Liver (tissue), 3 donors: ENCODE data around the gene WDR46.

Experiments used
- CTCF ChIP-seq: fragments of 150-350 bp; IDR thresholded peaks from 2 replicates; pipeline ENCODE4 v1.5.1; 2017; ENCODE audit warnings: improper control_type of control experiment, low read depth, low read length; ENCODE audit not compliant: missing input control
- GABPA ChIP-seq, 2 donors: IDR thresholded peaks in 1 of 2; conservative IDR thresholded peaks in 1 of 2; 2 replicates each; pipeline ENCODE4 v1.6.1; 2016; ENCODE audit warnings: antibody characterized with exemption in 2 of 2, mild to moderate bottlenecking in 1 of 2, moderate library complexity in 1 of 2
- JUND ChIP-seq, 2 donors: IDR thresholded peaks; 2 replicates each; pipeline ENCODE4 v1.6.1; 2016; ENCODE audit warnings: antibody characterized with exemption in 2 of 2
- RAD21 ChIP-seq, 2 donors: IDR thresholded peaks; 2 replicates each; pipeline ENCODE4 v1.6.1; 2016; ENCODE audit warnings: antibody characterized with exemption in 2 of 2, mild to moderate bottlenecking in 2 of 2
- RXRA ChIP-seq, 2 donors: IDR thresholded peaks; 2 replicates each; pipeline ENCODE4 v1.6.1; 2017 to 2018; ENCODE audit warnings: antibody characterized with exemption in 2 of 2, mild to moderate bottlenecking in 1 of 2
- SP1 ChIP-seq: IDR thresholded peaks from 2 replicates; pipeline ENCODE4 v1.6.1; 2018; ENCODE audit warnings: antibody characterized with exemption, mild to moderate bottlenecking
- TAF1 ChIP-seq: conservative IDR thresholded peaks from 2 replicates; pipeline ENCODE4 v1.6.1; 2016; ENCODE audit warnings: antibody characterized with exemption, mild to moderate bottlenecking
- TF ChIP-seq, protein P1 (sequence below): IDR thresholded peaks from 2 replicates; pipeline ENCODE4 v1.6.1; 2016; ENCODE audit warnings: antibody characterized with exemption
- TF ChIP-seq, protein P2 (sequence below): IDR thresholded peaks from 2 replicates; pipeline ENCODE4 v1.6.1; 2016; ENCODE audit warnings: antibody characterized with exemption
- donor health status: healthy.
- donor health status: healthy.

DNA sequence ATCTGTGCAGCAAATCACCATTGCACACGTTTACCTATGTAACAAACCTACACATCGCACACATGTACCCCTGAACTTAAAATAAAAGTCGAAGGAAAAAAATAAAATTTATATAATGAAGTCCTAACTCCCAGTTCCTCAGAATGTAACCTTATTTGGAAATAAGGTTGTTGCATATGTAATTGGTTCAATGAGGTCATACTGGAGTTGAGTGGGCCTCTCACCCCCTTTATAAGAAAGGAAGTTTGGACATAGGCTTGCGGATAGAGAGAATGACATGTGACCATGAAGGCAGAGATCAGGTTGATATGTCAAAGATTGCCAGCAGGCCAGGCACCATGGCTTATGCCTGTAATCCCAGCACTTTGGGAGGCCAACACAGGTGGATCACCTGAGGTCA lies 44.6 kb upstream of the WDR46 start:
- TF ChIP-seq GABPA (IDR thresholded peaks at IDR 0.05 in 1 of 2, conservative IDR thresholded peaks at IDR 0.05 in 1 of 2) (no peak), CTCF (no peak), JUND (IDR thresholded peaks at IDR 0.05) (no peak), RAD21 (IDR thresholded peaks at IDR 0.05) (no peak), RXRA (IDR thresholded peaks at IDR 0.05) (no peak), SP1 (no peak), TAF1 (no peak)
- TF ChIP-seq, protein P1, sequence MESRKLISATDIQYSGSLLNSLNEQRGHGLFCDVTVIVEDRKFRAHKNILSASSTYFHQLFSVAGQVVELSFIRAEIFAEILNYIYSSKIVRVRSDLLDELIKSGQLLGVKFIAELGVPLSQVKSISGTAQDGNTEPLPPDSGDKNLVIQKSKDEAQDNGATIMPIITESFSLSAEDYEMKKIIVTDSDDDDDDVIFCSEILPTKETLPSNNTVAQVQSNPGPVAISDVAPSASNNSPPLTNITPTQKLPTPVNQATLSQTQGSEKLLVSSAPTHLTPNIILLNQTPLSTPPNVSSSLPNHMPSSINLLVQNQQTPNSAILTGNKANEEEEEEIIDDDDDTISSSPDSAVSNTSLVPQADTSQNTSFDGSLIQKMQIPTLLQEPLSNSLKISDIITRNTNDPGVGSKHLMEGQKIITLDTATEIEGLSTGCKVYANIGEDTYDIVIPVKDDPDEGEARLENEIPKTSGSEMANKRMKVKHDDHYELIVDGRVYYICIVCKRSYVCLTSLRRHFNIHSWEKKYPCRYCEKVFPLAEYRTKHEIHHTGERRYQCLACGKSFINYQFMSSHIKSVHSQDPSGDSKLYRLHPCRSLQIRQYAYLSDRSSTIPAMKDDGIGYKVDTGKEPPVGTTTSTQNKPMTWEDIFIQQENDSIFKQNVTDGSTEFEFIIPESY, result no peak
- TF ChIP-seq, protein P2, sequence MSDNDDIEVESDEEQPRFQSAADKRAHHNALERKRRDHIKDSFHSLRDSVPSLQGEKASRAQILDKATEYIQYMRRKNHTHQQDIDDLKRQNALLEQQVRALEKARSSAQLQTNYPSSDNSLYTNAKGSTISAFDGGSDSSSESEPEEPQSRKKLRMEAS, result no peak
